ENCODE results near the gene KCNQ1.

DNA sequence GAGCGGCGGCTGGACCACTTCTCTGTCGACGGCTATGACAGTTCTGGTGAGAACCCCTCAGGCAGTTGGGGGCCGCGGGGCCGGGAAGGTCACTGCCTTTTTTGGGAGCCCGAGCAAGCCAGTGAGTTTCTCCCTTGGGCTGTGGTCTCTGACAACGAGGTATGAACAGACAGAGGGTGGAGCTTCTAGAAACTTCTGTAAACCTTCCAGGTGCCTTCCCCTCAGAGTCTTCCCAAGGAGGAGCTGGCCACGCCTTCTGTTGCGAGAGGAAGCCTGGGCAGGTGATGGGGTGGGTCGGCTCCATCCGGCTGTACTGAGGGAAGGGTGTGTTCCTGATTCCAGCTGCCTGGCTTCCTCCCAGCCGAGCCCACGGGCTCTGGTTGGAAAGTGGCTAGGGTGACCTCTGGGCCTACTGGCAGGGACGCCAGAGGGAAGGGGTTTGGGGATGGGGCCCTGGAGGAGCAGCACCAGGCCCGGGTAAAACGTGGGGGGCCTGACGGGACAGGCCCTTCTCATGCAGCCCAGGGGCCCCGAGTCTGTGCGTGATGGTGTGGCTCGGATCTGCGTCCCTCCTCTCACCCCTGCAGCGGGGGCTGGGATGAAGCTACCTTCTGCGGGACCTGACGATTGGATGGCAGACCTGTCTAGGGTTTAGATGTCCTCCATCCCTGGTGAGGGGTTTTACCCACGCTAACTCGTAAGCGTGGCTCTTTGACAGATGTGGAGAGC lies 144.2 kb downstream of the KCNQ1 start:
- TF ChIP-seq POLR2A (IDR thresholded peaks at IDR 0.05), result no peak
- TF ChIP-seq, protein P1, sequence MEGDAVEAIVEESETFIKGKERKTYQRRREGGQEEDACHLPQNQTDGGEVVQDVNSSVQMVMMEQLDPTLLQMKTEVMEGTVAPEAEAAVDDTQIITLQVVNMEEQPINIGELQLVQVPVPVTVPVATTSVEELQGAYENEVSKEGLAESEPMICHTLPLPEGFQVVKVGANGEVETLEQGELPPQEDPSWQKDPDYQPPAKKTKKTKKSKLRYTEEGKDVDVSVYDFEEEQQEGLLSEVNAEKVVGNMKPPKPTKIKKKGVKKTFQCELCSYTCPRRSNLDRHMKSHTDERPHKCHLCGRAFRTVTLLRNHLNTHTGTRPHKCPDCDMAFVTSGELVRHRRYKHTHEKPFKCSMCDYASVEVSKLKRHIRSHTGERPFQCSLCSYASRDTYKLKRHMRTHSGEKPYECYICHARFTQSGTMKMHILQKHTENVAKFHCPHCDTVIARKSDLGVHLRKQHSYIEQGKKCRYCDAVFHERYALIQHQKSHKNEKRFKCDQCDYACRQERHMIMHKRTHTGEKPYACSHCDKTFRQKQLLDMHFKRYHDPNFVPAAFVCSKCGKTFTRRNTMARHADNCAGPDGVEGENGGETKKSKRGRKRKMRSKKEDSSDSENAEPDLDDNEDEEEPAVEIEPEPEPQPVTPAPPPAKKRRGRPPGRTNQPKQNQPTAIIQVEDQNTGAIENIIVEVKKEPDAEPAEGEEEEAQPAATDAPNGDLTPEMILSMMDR (IDR thresholded peaks at IDR 0.05), result no peak
